Coronary artery (tissue), 2 donors: ENCODE measurements around the gene SH3BP2.

ENCODE experiments used
- DNase-seq: peaks from one replicate; pipeline ENCODE4 v3.0.0-alpha.2; 2017; ENCODE audit warnings: low spot score
- H3K27ac ChIP-seq, 2 donors: fragments of 200-600 bp; sonication (generic); one replicate each; pipeline ENCODE4 v1.5.1; 2016 to 2019
- H3K4me3 ChIP-seq: fragments of 200-600 bp; sonication (generic); 2 replicates; pipeline ENCODE4 v1.5.1; 2016; ENCODE audit warnings: mild to moderate bottlenecking, moderate library complexity
- TF ChIP-seq, protein P1 (sequence below): fragments of 200-600 bp; sonication (generic); IDR thresholded peaks from one replicate; pipeline ENCODE4 v1.5.1; 2019; ENCODE audit warnings: antibody characterized with exemption

The SH3BP2 gene, protein sequence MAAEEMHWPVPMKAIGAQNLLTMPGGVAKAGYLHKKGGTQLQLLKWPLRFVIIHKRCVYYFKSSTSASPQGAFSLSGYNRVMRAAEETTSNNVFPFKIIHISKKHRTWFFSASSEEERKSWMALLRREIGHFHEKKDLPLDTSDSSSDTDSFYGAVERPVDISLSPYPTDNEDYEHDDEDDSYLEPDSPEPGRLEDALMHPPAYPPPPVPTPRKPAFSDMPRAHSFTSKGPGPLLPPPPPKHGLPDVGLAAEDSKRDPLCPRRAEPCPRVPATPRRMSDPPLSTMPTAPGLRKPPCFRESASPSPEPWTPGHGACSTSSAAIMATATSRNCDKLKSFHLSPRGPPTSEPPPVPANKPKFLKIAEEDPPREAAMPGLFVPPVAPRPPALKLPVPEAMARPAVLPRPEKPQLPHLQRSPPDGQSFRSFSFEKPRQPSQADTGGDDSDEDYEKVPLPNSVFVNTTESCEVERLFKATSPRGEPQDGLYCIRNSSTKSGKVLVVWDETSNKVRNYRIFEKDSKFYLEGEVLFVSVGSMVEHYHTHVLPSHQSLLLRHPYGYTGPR

DNA sequence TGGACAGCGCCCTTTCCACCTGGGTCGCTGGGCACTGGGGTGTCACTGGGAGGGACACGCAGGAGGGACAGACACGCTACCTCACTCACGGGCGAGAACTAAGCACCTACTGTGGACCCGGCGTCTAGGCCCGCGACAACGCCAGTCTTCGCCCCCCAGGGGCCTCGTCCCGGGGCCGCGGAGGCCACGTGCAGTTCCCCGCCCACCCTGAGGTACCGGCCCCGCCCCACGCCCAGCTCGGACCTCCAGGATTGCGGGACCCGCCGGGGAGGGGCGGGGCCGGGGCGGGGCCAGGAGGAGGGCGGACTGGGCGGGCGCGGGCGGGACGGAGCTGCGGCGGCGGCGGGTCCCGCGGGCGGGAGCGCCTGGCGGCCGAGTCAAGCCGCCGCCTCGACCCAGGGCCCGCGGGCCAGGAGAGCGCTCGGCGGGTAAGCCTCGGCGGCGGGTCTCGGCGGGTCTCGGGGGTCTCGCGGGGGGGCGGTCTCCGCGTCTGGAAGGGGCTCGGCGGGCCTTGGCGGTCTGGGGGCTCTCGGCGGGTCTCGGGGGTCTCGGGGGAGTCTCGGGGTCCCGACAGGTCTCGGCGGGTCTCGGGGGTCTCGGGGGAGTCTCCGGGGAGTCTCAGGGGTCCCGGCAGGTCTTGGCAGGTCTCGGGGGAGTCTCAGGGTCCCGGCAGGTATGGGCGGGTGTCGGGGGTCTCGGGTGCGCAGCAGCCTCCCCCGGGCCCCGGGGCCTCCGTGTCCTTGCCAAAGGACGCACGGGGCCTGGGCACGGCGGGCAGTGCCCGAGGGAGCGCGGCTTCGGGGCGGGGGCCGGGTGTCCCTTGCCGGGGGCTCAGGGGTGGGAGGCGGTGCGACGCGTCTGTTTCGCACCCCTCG is at the start of gene SH3BP2:
Gene SH3BP2, plus strand, starts transcription at position 375 of the 875 bp plus-strand sequence. CDS start 27,533 bp downstream, outside the sequence.
- DNase-seq = peak; percentile 80
- peak within 1 kb of the TSS; percentile 67 to 85 for H3K27ac ChIP-seq
- TF ChIP-seq, protein P1, sequence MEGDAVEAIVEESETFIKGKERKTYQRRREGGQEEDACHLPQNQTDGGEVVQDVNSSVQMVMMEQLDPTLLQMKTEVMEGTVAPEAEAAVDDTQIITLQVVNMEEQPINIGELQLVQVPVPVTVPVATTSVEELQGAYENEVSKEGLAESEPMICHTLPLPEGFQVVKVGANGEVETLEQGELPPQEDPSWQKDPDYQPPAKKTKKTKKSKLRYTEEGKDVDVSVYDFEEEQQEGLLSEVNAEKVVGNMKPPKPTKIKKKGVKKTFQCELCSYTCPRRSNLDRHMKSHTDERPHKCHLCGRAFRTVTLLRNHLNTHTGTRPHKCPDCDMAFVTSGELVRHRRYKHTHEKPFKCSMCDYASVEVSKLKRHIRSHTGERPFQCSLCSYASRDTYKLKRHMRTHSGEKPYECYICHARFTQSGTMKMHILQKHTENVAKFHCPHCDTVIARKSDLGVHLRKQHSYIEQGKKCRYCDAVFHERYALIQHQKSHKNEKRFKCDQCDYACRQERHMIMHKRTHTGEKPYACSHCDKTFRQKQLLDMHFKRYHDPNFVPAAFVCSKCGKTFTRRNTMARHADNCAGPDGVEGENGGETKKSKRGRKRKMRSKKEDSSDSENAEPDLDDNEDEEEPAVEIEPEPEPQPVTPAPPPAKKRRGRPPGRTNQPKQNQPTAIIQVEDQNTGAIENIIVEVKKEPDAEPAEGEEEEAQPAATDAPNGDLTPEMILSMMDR = no peak

DNA sequence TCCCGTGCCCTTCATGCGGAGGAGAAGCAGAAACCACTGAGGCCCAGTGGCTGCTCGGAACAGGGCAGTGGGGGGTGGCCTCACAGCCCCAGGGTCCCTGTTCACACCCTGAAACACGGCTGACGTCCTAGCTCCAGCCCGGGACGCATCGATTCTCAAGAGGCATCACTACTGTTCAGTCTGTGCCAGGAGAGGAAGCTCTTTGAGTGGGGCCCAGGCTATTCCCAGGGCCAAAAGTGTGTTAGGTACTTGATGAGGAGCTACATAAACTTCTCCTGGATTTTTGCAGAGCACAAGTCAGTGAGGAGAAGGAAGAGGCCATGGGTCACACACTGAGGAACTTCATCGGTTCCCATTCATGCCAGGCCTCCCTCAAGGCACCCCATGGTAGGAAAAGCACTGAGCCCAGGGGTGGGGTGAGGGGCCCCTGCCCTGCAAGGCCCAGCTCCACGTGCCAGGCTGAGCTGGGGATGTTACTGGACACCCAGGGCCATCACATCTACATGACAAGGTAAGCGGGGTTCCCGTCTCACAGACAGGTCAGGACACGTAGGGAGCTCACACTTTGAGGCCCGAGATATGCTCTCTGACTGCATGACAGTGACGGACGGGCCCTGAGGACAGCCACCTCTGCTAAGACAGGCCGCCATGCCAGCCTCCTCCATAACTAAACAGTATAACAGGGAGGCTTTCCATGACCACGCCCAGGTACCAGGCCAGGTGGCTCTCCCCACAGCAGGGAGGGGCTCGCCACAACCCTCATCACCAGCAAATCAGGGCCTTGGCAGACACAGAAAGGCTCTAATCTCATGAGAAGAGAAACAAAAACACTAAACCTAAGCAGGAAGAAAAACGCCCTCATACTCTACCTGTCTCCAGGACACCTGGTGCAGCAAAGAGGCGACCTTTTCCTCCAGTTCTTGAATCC is 49.1 kb upstream of the SH3BP2 start:
- TF ChIP-seq, protein P1 = no peak
- Histone ChIP-seq H3K4me3 (no peak overlapping the region), H3K27ac (no peak overlapping the region)
- DNase-seq = no peak

More for the DNA sequence above, at the start of gene SH3BP2:
- H3K4me3 ChIP-seq = peak within 1 kb of the TSS; percentile 80

DNA sequence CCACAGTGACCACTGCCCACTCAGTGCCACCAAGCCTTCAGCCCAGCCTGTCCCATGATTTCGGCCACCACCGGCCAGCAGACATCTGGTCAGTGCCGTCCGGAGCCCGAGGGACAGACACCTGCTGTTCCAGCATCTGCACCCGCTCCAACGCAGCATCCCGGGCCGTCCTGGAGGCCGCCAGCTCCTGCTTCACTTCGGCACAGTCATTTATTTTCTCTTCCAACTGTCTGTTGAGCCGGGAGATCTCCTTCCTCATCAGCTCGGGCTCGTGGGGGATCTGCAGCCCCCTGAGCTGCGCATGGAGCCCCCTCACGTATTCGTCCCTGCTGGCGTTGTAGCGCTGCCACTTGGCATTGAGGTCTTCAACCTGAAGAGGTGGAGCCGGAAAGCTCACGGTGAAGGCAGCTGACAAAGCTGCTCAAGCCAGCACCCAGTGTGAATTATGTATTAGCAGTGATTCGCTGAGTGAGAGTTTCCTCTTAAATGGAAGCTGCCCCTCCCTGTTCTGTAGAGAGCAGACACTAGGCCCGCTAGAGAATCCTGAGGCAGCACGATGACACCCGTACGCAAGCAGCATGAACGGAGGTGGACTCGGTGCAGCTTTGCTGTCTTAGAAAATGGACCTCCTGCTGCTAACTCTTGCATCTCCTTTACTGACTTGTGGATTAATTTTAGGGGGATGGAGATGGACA is 48.2 kb upstream of the SH3BP2 start:
- no peak for DNase-seq
- H3K27ac ChIP-seq = no peak overlapping the region
- TF ChIP-seq, protein P1 = no peak
- no peak overlapping the region for H3K4me3 ChIP-seq

DNA sequence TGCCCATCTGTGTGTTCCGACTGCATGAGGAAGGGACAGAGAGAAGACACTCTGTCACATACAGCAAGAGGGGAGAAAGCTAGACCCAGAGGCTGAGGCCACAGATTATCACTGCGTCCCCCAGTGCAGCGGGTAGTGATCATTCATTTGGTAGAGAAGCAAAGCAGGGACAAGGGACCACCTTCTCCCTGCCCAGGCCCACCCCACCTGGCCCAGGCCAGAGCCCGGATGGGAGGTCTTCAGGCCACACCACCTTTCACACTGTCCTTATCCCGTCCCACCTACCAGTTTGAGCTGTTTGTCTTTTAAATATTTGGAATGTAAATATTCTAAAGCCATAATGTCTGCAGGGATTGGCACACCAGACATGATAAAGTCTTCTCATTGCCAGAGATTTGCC is 47.4 kb upstream of the SH3BP2 start:
- TF ChIP-seq, protein P1 = no peak
- DNase-seq = no peak
- peak overlapping the region; percentile 7 to 69 for H3K27ac ChIP-seq
- no peak overlapping the region for H3K4me3 ChIP-seq

DNA sequence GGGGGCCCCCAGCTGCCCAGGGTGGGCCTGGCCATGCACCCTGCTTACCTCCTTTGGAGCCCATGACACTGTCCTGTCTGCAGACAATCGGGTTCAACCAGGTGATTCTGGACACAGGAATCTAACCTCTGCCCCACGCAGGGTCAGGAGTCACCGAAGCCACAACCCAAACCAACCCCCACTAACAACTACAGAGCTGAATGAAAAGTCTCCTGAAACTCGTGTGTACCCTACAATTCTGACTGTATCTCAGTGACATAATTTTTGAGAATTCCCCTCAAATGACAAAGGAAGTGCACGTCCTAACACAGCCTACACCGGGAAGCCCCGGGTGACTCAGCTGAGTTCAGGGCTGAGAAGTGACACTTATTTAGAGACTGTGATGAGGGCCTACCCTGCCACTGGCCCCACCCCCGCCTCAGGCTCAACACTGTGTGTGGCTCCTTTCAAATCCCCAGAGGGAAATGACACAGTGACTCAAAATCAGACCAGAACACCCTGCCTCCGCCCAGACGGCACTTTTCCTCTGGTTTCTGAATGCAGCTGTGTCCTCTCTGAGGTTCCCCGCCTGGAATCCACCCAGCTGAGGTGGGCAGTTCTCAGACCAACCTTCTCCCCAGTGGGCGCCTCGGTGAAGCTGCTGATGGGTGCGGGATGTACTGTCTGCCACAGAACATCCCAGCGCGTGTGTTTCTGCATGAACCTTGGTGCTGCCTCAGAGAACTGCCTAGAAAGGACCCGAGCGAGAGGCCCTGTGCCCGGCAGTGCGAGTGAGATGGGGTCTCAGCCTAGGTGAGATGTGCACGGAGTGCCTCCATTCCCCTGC is 46.7 kb upstream of the SH3BP2 start:
- no peak overlapping the region for H3K4me3 ChIP-seq
- TF ChIP-seq, protein P1 = no peak
- DNase-seq = peak; percentile 86
- peak overlapping the region; percentile 51 to 69 for H3K27ac ChIP-seq
